ENCODE measurements around the gene INKA2. TPM values are rescaled to one million over a fixed set of nuclear protein-coding genes. Genes with fewer than 3 reads are reported as not detected.

Gene INKA2
- total and polyA plus RNA-seq, 10 of the 15 experiments (the other 5 are each of a cell fraction or from before 2014, with no cell fraction given), result 0.38 to 5.1 (median 1.3) TPM; not detected in 1

- TF ChIP-seq ASH2L (IDR thresholded peaks at IDR 0.05; ENCODE audit: borderline replicate concordance, low read depth) (no peak), NR2F1 (conservative IDR thresholded peaks at IDR 0.05) (no peak), RFX5 (IDR thresholded peaks at IDR 0.05; ENCODE audit: low read depth, low read length) (no peak), CHD1 (IDR thresholded peaks at IDR 0.05; ENCODE audit: low read depth, low read length) (no peak), RCOR1 (conservative IDR thresholded peaks at IDR 0.05; ENCODE audit: low read depth, low read length) (no peak), POU2F2 (IDR thresholded peaks at IDR 0.05; ENCODE audit: borderline replicate concordance, low read depth, low read length) (no peak), DPF2 (IDR thresholded peaks at IDR 0.05) (no peak), TAF1 (IDR thresholded peaks at IDR 0.05; ENCODE audit: borderline replicate concordance, low read depth, low read length) (no peak)
Measured at GRCh38 chr1:111738133-111738435, 1.1 kb downstream of the INKA2 start (continued).

GRCh38 chr1:111737216-111738132 is 1.7 kb downstream of the INKA2 start:
- no peak overlapping the region for H3K27ac ChIP-seq (ENCODE audit: control insufficient read depth, insufficient read depth)
- peak overlapping the region; percentile 86 for H3K4me3 ChIP-seq
- intact Hi-C loops (cut with micrococcal nuclease; ENCODE audit: unreplicated experiment) (no loop called here), in situ Hi-C loops (cut with MboI) (no loop called here)
- ChIA-PET CTCF (interaction anchor here (0.8 to 12.7 kb wide), 11 partner anchors 8 to 255 kb away, joined by 3 to 135 read pairs (median 6); no protein-coding TSS in a partner anchor), RAD21 (ENCODE audit: unreplicated experiment) (interaction anchor here (0.7 to 3.9 kb wide), 13 partner anchors 10 to 256 kb away, joined by 3 to 26 read pairs (median 4); no protein-coding TSS in a partner anchor), SMC1A (ENCODE audit: uncharacterized antibody, unreplicated experiment) (interaction anchor here (1.1 to 4.8 kb wide), 13 partner anchors 10 to 289 kb away, joined by 3 to 31 read pairs (median 5); no protein-coding TSS in a partner anchor), POLR2A (interaction anchor here (0.6 to 2.2 kb wide), 8 partner anchors 14 to 229 kb away, joined by 3 to 6 read pairs (median 3); partner anchors contain the start of gene RAP1A)
- ATAC-seq, result no peak
- no peaks in the 10 kb centered on the region for H3K9me3 ChIP-seq (replicated peaks; ENCODE audit: control insufficient read depth, insufficient read depth, low read length)
- no peaks in the 10 kb centered on the region for H4K20me1 ChIP-seq (ENCODE audit: control insufficient read depth, insufficient read depth)
- peak; percentile 64 for FAIRE-seq
- no peak for DNase-seq (ENCODE audit: low read depth, low spot score)
- H3K27me3 ChIP-seq (replicated peaks in 1 of 2; ENCODE audit: control insufficient read depth in 2 of 2, insufficient read depth in 2 of 2, low read length in 1 of 2), result peaks cover 0 to 6% of the 10 kb centered on the region in 2 experiments; a peak in 2 of 4 replicates
- 63% methylated on average over 8 of the region's 8 CpGs for WGBS (ENCODE audit: insufficient coverage, insufficient replicate concordance, low lambda C conversion rate, missing lambda C conversion rate)
- H3K9ac ChIP-seq (ENCODE audit: control insufficient read depth, insufficient read depth, low read length), result no peak overlapping the region
- H3K79me2 ChIP-seq (ENCODE audit: control insufficient read depth, insufficient read depth, low read length), result no peaks in the 10 kb centered on the region
- H2AFZ ChIP-seq (ENCODE audit: control insufficient read depth, low read depth, low read length), result no peak overlapping the region; the same call in 1 of the 2 replicates
- peak overlapping the region; percentile 100 for H3K4me2 ChIP-seq (ENCODE audit: control insufficient read depth, insufficient read depth)
- H3K36me3 ChIP-seq (ENCODE audit: control insufficient read depth in 2 of 2, insufficient read depth in 2 of 2, low read length in 1 of 2), result no peaks in the 10 kb centered on the region
- TF ChIP-seq FOXK2 (IDR thresholded peaks at IDR 0.05), result no peak
- no peak for TF ChIP-seq IRF4 (IDR thresholded peaks at IDR 0.05; ENCODE audit: low read depth, low read length)
- no peak for TF ChIP-seq RAD51 (IDR thresholded peaks at IDR 0.05)
- TF ChIP-seq ZNF207 (IDR thresholded peaks at IDR 0.05; ENCODE audit: borderline replicate concordance), result no peak
- TF ChIP-seq BMI1 (IDR thresholded peaks at IDR 0.05; ENCODE audit: borderline replicate concordance), result no peak
- TF ChIP-seq E4F1 (IDR thresholded peaks at IDR 0.05; ENCODE audit: borderline replicate concordance, partially characterized antibody), result no peak
- no peak for TF ChIP-seq MYB (IDR thresholded peaks at IDR 0.05; ENCODE audit: borderline replicate concordance, low read depth, low read length)
- peaks cover 11% of the 10 kb centered on the region for H3K4me1 ChIP-seq (ENCODE audit: control insufficient read depth, insufficient read depth, low read length)
- BruUV-seq (replicated peaks), result no TSS peak
